Cardiac muscle cell (in vitro differentiated cells and primary cell): Measurements from ENCODE around the gene KLHL2. TPM values are rescaled to one million over a fixed set of nuclear protein-coding genes. Genes with fewer than 3 reads are reported as not detected.
"Not testable (repeated sequence)": the region's sequence is repeated elsewhere in the genome, so short reads cannot be mapped to it uniquely, and the experiment has no call there.

ENCODE experiments used
- DNase-seq, 2 donors: peaks; one replicate each; pipeline versions ENCODE4 v3.0.0 to v3.0.0-alpha.2; 2010 to 2017; ENCODE audit warnings: low read depth in 1 of 2, low spot score in 1 of 2
- H3K27ac ChIP-seq: fragments of 200-600 bp; sonication (generic); 2 replicates; pipeline ENCODE4 v1.5.1; 2016
- H3K27me3 ChIP-seq: fragments of 200-600 bp; sonication (generic); 2 replicates; pipeline ENCODE4 v1.6.0; 2016; ENCODE audit warnings: control low read depth
- H3K36me3 ChIP-seq: fragments of 200-600 bp; sonication (generic); 2 replicates; pipeline ENCODE4 v1.5.1; 2016; ENCODE audit warnings: control low read depth
- H3K4me1 ChIP-seq: fragments of 200-600 bp; sonication (generic); 2 replicates; pipeline ENCODE4 v1.8.1; 2017; ENCODE audit warnings: low read depth, mild to moderate bottlenecking, mixed run types
- H3K4me3 ChIP-seq: fragments of 200-600 bp; sonication (generic); 2 replicates; pipeline ENCODE4 v1.5.1; 2016; ENCODE audit warnings: mild to moderate bottlenecking
- H3K9me3 ChIP-seq: fragments of 200-600 bp; sonication (generic); 2 replicates; pipeline ENCODE4 v1.5.1; 2017; ENCODE audit warnings: low read depth, mild to moderate bottlenecking, control low read depth
- polyA plus RNA-seq: library from polyadenylated mRNA; unstranded; fragments of >200 nt; fragmentation: Nextera tagmentation; extraction: Ambion mirVana; gene quantifications from 2 replicates; pipeline ENCODE4 v1.2.1, GENCODE V29; 2016
- total RNA-seq: library from RNA; depleted of rRNA; stranded (reverse); fragments of >200 nt; gene quantifications from 2 replicates; pipeline ENCODE4 v1.2.3, GENCODE V29; 2016
- TF ChIP-seq, protein P1 (sequence below): IDR thresholded peaks from 2 replicates; pipeline ENCODE4 v1.5.1; 2012; ENCODE audit warnings: low read depth, mild to moderate bottlenecking, low read length

Gene KLHL2
- total and polyA plus RNA-seq, 2 experiments from 2014 or later, result 39.7 to 39.8 TPM

GRCh38 chr4:165286619-165287340, 79.4 kb downstream of the KLHL2 start:
- not testable (repeated sequence) for H3K4me3 ChIP-seq, DNase-seq, H3K4me1 ChIP-seq, H3K27me3 ChIP-seq, H3K27ac ChIP-seq, H3K9me3 ChIP-seq, H3K36me3 ChIP-seq

- Histone ChIP-seq H3K27ac (no peak overlapping the region), H3K27me3 (no peaks in the 10 kb centered on the region), H3K4me1 (no peaks in the 10 kb centered on the region), H3K4me3 (no peak overlapping the region), H3K36me3 (no peaks in the 10 kb centered on the region), H3K9me3 (no peaks in the 10 kb centered on the region)
- no peak for DNase-seq
- TF ChIP-seq, protein P1, sequence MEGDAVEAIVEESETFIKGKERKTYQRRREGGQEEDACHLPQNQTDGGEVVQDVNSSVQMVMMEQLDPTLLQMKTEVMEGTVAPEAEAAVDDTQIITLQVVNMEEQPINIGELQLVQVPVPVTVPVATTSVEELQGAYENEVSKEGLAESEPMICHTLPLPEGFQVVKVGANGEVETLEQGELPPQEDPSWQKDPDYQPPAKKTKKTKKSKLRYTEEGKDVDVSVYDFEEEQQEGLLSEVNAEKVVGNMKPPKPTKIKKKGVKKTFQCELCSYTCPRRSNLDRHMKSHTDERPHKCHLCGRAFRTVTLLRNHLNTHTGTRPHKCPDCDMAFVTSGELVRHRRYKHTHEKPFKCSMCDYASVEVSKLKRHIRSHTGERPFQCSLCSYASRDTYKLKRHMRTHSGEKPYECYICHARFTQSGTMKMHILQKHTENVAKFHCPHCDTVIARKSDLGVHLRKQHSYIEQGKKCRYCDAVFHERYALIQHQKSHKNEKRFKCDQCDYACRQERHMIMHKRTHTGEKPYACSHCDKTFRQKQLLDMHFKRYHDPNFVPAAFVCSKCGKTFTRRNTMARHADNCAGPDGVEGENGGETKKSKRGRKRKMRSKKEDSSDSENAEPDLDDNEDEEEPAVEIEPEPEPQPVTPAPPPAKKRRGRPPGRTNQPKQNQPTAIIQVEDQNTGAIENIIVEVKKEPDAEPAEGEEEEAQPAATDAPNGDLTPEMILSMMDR, result no peak
Observed at GRCh38 chr4:165288226-165288625, 80.9 kb downstream of the KLHL2 start.

DNA sequence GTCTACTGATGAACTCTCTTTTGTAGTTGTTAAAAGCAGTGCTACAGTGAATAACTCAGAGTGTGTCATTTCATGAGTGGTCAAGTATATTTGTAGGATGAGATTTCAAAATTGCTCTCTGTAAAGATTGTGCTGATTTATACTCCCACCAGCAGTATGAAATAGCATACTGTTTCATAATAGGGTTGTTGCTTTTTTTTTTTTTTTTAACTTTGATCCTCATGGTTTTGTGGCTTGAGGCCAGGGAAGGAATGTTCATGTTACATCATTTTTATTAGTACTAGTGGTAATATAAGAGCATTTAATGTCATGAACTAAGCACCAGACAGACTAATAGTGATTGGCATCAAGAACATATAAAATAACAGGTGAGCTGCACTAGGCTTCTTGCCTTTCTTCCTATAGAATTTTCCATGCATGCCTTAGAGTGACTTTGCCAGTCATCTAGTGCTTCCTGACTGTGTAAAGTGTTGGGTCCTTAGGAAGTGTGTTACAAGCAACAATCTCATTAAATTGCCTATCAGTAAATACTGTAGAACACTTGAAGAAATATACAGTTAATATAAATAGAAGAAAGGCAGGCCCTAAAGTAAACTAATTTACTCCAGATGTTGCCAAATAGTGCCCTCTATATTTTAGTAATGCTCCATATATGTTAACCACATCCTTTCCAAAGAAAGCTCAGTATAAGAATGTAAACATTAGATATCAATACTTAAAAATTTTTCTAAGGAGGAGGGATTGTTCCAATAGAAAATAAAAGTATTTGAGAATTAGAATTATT, 81.5 kb downstream of the KLHL2 start:
- no peaks in the 10 kb centered on the region for H3K9me3 ChIP-seq
- no peaks in the 10 kb centered on the region for H3K4me1 ChIP-seq
- no peaks in the 10 kb centered on the region for H3K27me3 ChIP-seq
- no peaks in the 10 kb centered on the region for H3K36me3 ChIP-seq
- peak in 1 of 2 donors; percentile 86 for DNase-seq
- no peak overlapping the region for H3K4me3 ChIP-seq
- TF ChIP-seq, protein P1, result no peak
- no peak overlapping the region for H3K27ac ChIP-seq

GRCh38 chr4:165289423-165289785, 82.0 kb downstream of the KLHL2 start:
- H3K36me3 ChIP-seq, result no peaks in the 10 kb centered on the region
- no peaks in the 10 kb centered on the region for H3K9me3 ChIP-seq
- no peak overlapping the region for H3K4me3 ChIP-seq
- no peak for DNase-seq
- TF ChIP-seq, protein P1, result no peak
- no peaks in the 10 kb centered on the region for H3K27me3 ChIP-seq
- H3K27ac ChIP-seq, result no peak overlapping the region
- peaks cover 4% of the 10 kb centered on the region for H3K4me1 ChIP-seq

DNA sequence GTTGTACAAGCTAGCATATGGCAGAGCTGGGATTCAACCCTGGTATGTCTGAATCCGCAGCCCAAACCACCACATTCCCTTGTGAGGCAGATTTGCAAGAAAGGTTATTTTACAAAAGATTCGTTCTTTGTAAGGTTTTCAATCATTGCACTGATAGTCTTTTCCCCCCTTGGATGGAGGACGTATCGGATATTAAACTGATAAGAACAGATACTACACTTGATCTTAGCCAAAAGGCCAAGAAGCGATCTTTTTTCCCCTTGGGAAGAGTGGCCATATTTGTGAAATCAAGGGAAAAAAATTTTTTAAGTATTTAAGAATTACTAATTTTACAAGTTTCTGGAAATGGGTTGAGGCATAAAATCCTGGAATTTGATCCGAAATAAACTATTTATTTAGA, 85.7 kb downstream of the KLHL2 start:
- no peak overlapping the region for H3K27ac ChIP-seq
- peaks cover 3% of the 10 kb centered on the region for H3K36me3 ChIP-seq
- H3K9me3 ChIP-seq, result no peaks in the 10 kb centered on the region
- TF ChIP-seq, protein P1, result no peak
- no peak for DNase-seq
- no peak overlapping the region for H3K4me3 ChIP-seq
- no peaks in the 10 kb centered on the region for H3K27me3 ChIP-seq
- H3K4me1 ChIP-seq, result peaks cover 13% of the 10 kb centered on the region
